HepG2 (cell line): Measurements from ENCODE around the gene TNIP3. TPM values are rescaled to one million over a fixed set of nuclear protein-coding genes. Genes with fewer than 3 reads are reported as not detected.

Source experiments
- ATAC-seq: fragments of 200-7000 bp; cut with Tn5 transposase; 3 replicates; pipeline ENCODE4 v1.9.1; 2020; ENCODE audit warnings: mild to moderate bottlenecking, moderate library complexity
- BruUV-seq: library from RNA; stranded (reverse); fragments of 400-500 nt; replicated peaks from 2 replicates; lab custom pipeline; 2021; lab: Mats Ljungman, UMichigan
- CTCF ChIA-PET: fragments of 300-600 bp; formaldehyde crosslinking; extraction: SDS; loops from one replicate; lab custom pipeline; 2021; ENCODE audit warnings: low total read pairs, inconsistent platforms, low intra/inter-chr PET ratio; lab: Yijun Ruan, JAX
- POLR2A ChIA-PET: fragments of 350-600 bp; sonication (Branson Sonifier 250); formaldehyde crosslinking; loops from one replicate; lab custom pipeline; 2020; ENCODE audit warnings: antibody characterized with exemption, inconsistent platforms; lab: Yijun Ruan, JAX
- DNase-seq: peaks from one replicate; pipeline ENCODE4 v3.0.0-alpha.2; 2015; ENCODE audit warnings: low spot score
- FAIRE-seq: peaks from 3 replicates; lab custom pipeline; 2011; peaks lifted over from hg19 to GRCh38; lab: Jason Lieb, UNC
- H2AFZ ChIP-seq: one replicate; pipeline ENCODE4 v1.6.1; 2011; ENCODE audit warnings: low read length, inconsistent platforms
- H3K27ac ChIP-seq: fragments of 300-600 bp; 3 replicates; pipeline ENCODE4 v1.8.0; 2011; ENCODE audit warnings: mixed run types, mild to moderate bottlenecking, mixed read lengths, low read length, inconsistent platforms; ENCODE audit not compliant: insufficient read depth; ENCODE audit errors: extremely low read length
- H3K27me3 ChIP-seq, 2 experiments: fragments of 200-600 bp in 1 of 2; 2 replicates in 1 of 2; 3 replicates in 1 of 2; pipeline versions ENCODE4 v1.6.0 to v1.8.0; 2011; ENCODE audit warnings: low read length in 2 of 2, mild to moderate bottlenecking in 2 of 2, moderate library complexity in 2 of 2, inconsistent platforms in 1 of 2; ENCODE audit not compliant: insufficient read depth in 2 of 2, control insufficient read depth in 1 of 2
- H3K36me3 ChIP-seq, 2 experiments: fragments of 200-600 bp in 1 of 2; replicated peaks in 1 of 2; 2 replicates in 1 of 2; 3 replicates in 1 of 2; pipeline versions ENCODE4 v1.5.1 to v1.8.0; 2011; ENCODE audit warnings: low read length in 2 of 2, inconsistent platforms in 1 of 2; ENCODE audit not compliant: insufficient read depth in 2 of 2, control insufficient read depth in 1 of 2
- H3K4me1 ChIP-seq: 2 replicates; pipeline ENCODE4 v1.5.1; 2012; ENCODE audit warnings: low read length, inconsistent platforms; ENCODE audit not compliant: insufficient read depth
- H3K4me2 ChIP-seq: 2 replicates; pipeline ENCODE4 v1.6.0; 2011; ENCODE audit warnings: low read depth, low read length, inconsistent platforms
- H3K4me3 ChIP-seq, 3 experiments: fragments of 200-600 bp in 1 of 3; sonication (generic), shearing (Covaris generic) in 1 of 3; replicated peaks in 1 of 3; 2 replicates each; pipeline ENCODE4 v1.5.1; 2011 to 2016; ENCODE audit warnings: low read length in 3 of 3, inconsistent platforms in 2 of 3, low read depth in 2 of 3, mild to moderate bottlenecking in 2 of 3, control low read depth in 1 of 3, mixed read lengths in 1 of 3; ENCODE audit not compliant: insufficient read depth in 1 of 3
- H3K79me2 ChIP-seq: one replicate; pipeline ENCODE4 v1.6.1; 2011; ENCODE audit warnings: low read length, inconsistent platforms; ENCODE audit not compliant: insufficient read depth
- H3K9ac ChIP-seq: 2 replicates; pipeline ENCODE4 v1.6.0; 2011; ENCODE audit warnings: mild to moderate bottlenecking, low read depth, low read length, inconsistent platforms; ENCODE audit not compliant: insufficient read depth
- H3K9me3 ChIP-seq: 2 replicates; pipeline ENCODE4 v1.5.1; 2012; ENCODE audit warnings: mild to moderate bottlenecking, low read length
- H4K20me1 ChIP-seq: 2 replicates; pipeline ENCODE4 v1.6.0; 2011; ENCODE audit warnings: inconsistent platforms, mild to moderate bottlenecking, low read length, moderate library complexity; ENCODE audit not compliant: insufficient read depth
- CHD4 ChIP-seq: fragments of 200-600 bp; sonication (generic); IDR thresholded peaks from 2 replicates; pipeline ENCODE4 v1.7.0; 2017; ENCODE audit warnings: mild to moderate bottlenecking, low read length, borderline replicate concordance
- KMT2A ChIP-seq: sonication (generic); formaldehyde crosslinking; IDR thresholded peaks from 2 replicates; pipeline ENCODE4 v1.4.0; 2020; ENCODE audit warnings: missing genetic modification reagents
- LCORL ChIP-seq, 2 experiments: fragments of 450-650 bp in 1 of 2; sonication (generic) in 1 of 2; formaldehyde crosslinking in 1 of 2; IDR thresholded peaks; 2 replicates each; pipeline versions ENCODE4 v1.5.0 to v1.6.1; 2017 to 2020; ENCODE audit warnings: antibody characterized with exemption in 1 of 2, missing genetic modification reagents in 1 of 2
- MEIS2 ChIP-seq: sonication (generic); formaldehyde crosslinking; IDR thresholded peaks from 2 replicates; pipeline ENCODE4 v1.9.0; 2021; ENCODE audit warnings: mild to moderate bottlenecking, missing genetic modification reagents
- PHF21A ChIP-seq: sonication (generic); formaldehyde crosslinking; IDR thresholded peaks from 2 replicates; pipeline ENCODE4 v1.5.0; 2020; ENCODE audit warnings: mild to moderate bottlenecking, missing genetic modification reagents
- ZNF331 ChIP-seq: sonication (generic); formaldehyde crosslinking; IDR thresholded peaks from 2 replicates; pipeline ENCODE4 v1.4.0; 2020; ENCODE audit warnings: missing genetic modification reagents
- ZNF34 ChIP-seq: sonication (generic); formaldehyde crosslinking; IDR thresholded peaks from 2 replicates; pipeline ENCODE4 v1.4.0; 2020; ENCODE audit warnings: mild to moderate bottlenecking, missing genetic modification reagents, borderline replicate concordance
- ZNF543 ChIP-seq: sonication (generic); formaldehyde crosslinking; IDR thresholded peaks from 2 replicates; pipeline ENCODE4 v1.4.0; 2020; ENCODE audit warnings: mild to moderate bottlenecking, missing genetic modification reagents
- ZNF644 ChIP-seq: IDR thresholded peaks from 2 replicates; pipeline ENCODE4 v1.6.1; 2016; ENCODE audit warnings: low read depth
- ZNF891 ChIP-seq: sonication (generic); formaldehyde crosslinking; IDR thresholded peaks from 2 replicates; pipeline ENCODE4 v1.5.0; 2020; ENCODE audit warnings: mild to moderate bottlenecking, missing genetic modification reagents
- WGBS: methylation state at CpG from one replicate; pipeline ENCODE4 v1.1.6; 2017; ENCODE audit warnings: low lambda C conversion rate; 5-methylcytosine and 5-hydroxymethylcytosine counted together
- in situ Hi-C: cut with HindIII; loops from 2 replicates; pipeline ENCODE4 v1.10.0; 2017; ENCODE audit warnings: low pct_unique_long_range_greater_than_20kb; ENCODE audit not compliant: extremely low pct_ligation_motif_present
- intact Hi-C: fragments of 100-400 bp; cut with micrococcal nuclease; formaldehyde crosslinking; loops from one replicate; pipeline ENCODE4 v1.10.0; 2022; ENCODE audit not compliant: unreplicated experiment
- polyA plus RNA-seq, 8 experiments: library from polyadenylated mRNA; depleted of rRNA in 3 of 8; stranded (reverse) in 7 of 8; unstranded in 1 of 8; fragments of >200 nt; fragmentation: Illumina TruSeq in 4 of 8; extraction: Trizol in 4 of 8; gene quantifications; 2 replicates each; pipeline versions ENCODE4 v1.2.1 to v1.2.3, GENCODE V29; 2011 to 2016; ENCODE audit warnings: low read depth in 4 of 8, missing spikeins in 1 of 8, mixed read lengths in 1 of 8; ENCODE audit not compliant: insufficient read depth in 1 of 8
- total RNA-seq, 5 experiments: library from RNA; depleted of rRNA; stranded (reverse); fragments of >200 nt; fragmentation: Illumina TruSeq; extraction: Trizol; gene quantifications; 2 replicates each; pipeline ENCODE4 v1.2.3, GENCODE V29; 2016; ENCODE audit warnings: low read depth in 1 of 5
- TF ChIP-seq, protein P1 (sequence below): sonication (generic); formaldehyde crosslinking; IDR thresholded peaks from 2 replicates; pipeline ENCODE4 v1.8.0; 2022; ENCODE audit warnings: missing genetic modification reagents, mild to moderate bottlenecking, borderline replicate concordance
- TF ChIP-seq, protein P2 (sequence below): IDR thresholded peaks from 2 replicates; pipeline ENCODE4 v1.6.1; 2016; ENCODE audit warnings: low read depth, control low read depth
- TF ChIP-seq, protein P3 (sequence below): sonication (generic); formaldehyde crosslinking; IDR thresholded peaks from 2 replicates; pipeline ENCODE4 v1.4.0; 2020; ENCODE audit warnings: missing genetic modification reagents

The TNIP3 gene
- total and polyA plus RNA-seq, 2 of the 13 experiments (the other 11 are each of a cell fraction or from before 2014, with no cell fraction given): not detected

DNA sequence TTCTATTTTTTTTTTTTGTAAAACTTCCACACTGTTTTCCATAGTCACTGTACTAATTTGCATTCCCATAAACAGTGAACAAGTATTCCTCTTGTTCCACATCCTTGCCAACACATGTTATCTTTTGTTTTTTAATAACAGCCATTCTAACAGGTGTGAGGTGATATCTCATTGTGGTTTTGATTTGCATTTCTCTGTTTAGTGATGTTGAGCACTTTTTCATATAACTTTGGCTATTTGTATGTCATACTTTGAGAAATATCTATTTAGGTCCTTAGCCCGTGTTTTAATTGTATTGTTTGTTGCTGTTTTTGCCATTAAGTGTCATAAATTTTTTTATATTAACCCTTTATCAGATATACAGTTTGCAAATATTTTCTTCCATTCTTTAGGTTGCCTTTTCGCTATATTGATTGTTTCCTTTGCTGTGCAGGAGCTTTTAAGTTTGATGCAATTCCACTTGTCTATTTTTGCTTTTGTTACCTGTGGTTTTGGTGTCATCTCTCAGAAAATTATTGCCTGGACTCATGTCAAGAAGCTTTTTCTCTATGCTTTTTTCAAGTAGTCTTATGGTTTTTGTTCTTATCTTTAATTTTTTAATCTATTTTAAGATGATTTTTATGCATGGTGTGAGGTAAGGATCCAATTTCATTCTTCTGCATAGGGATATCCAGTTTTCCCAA is 63.9 kb downstream of the TNIP3 start:
- ChIA-PET POLR2A (no interaction called here), CTCF (no interaction called here)
- Histone ChIP-seq H3K79me2 (no peaks in the 10 kb centered on the region), H3K27me3 (no peaks in the 10 kb centered on the region), H3K4me1 (no peaks in the 10 kb centered on the region), H3K36me3 (no peaks in the 10 kb centered on the region), H2AFZ (no peak overlapping the region)
- in situ Hi-C loops: no loop called here
- no peak for ATAC-seq
- no TSS peak for BruUV-seq
- no peak for TF ChIP-seq ZNF891 (CRISPR knock-in tag)
- TF ChIP-seq LCORL (IDR thresholded peaks at IDR 0.05): no peak
- TF ChIP-seq LCORL (CRISPR knock-in tag; IDR thresholded peaks at IDR 0.05): no peak
- TF ChIP-seq MEIS2: no peak
- TF ChIP-seq ZNF543 (CRISPR knock-in tag): no peak
- TF ChIP-seq, protein P1, sequence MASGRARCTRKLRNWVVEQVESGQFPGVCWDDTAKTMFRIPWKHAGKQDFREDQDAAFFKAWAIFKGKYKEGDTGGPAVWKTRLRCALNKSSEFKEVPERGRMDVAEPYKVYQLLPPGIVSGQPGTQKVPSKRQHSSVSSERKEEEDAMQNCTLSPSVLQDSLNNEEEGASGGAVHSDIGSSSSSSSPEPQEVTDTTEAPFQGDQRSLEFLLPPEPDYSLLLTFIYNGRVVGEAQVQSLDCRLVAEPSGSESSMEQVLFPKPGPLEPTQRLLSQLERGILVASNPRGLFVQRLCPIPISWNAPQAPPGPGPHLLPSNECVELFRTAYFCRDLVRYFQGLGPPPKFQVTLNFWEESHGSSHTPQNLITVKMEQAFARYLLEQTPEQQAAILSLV (CRISPR knock-in tag): no peak
- TF ChIP-seq CHD4: no peak
- no peak for TF ChIP-seq KMT2A (CRISPR knock-in tag)
- TF ChIP-seq ZNF331 (CRISPR knock-in tag): no peak
- TF ChIP-seq, protein P2, sequence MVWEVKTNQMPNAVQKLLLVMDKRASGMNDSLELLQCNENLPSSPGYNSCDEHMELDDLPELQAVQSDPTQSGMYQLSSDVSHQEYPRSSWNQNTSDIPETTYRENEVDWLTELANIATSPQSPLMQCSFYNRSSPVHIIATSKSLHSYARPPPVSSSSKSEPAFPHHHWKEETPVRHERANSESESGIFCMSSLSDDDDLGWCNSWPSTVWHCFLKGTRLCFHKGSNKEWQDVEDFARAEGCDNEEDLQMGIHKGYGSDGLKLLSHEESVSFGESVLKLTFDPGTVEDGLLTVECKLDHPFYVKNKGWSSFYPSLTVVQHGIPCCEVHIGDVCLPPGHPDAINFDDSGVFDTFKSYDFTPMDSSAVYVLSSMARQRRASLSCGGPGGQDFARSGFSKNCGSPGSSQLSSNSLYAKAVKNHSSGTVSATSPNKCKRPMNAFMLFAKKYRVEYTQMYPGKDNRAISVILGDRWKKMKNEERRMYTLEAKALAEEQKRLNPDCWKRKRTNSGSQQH (CRISPR knock-in tag): no peak
- no peak for TF ChIP-seq PHF21A (CRISPR knock-in tag)
- TF ChIP-seq ZNF644: no peak
- TF ChIP-seq, protein P3, sequence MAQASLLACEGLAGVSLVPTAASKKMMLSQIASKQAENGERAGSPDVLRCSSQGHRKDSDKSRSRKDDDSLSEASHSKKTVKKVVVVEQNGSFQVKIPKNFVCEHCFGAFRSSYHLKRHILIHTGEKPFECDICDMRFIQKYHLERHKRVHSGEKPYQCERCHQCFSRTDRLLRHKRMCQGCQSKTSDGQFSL (CRISPR knock-in tag): no peak
- TF ChIP-seq ZNF34 (CRISPR knock-in tag): no peak
- TF ChIP-seq, all 625 proteins: peak for 0
- no peak overlapping the region for H3K4me3 ChIP-seq
- H4K20me1 ChIP-seq: no peaks in the 10 kb centered on the region
- H3K9ac ChIP-seq: no peak overlapping the region
- intact Hi-C loops: no loop called here
- no peak overlapping the region for H3K27ac ChIP-seq
- DNase-seq (no peak), FAIRE-seq (no peak)
- H3K9me3 ChIP-seq: no peaks in the 10 kb centered on the region
- H3K4me2 ChIP-seq: no peak overlapping the region
- WGBS: 1% methylated on average over 2 of the region's 2 CpGs
